Esophagus squamous epithelium (tissue), 4 donors: ENCODE results near the gene AFF3.

Experiments
- CTCF ChIP-seq, 6 experiments: fragments of 450-650 bp in 4 of 6; fragments of 200-600 bp in 2 of 6; sonication (generic) in 2 of 6; IDR thresholded peaks; one replicate each; pipeline ENCODE4 v1.5.1; 2016 to 2019; ENCODE audit warnings: antibody characterized with exemption in 6 of 6, mild to moderate bottlenecking in 4 of 6, moderate library complexity in 4 of 6
- POLR2A ChIP-seq, 4 donors: fragments of 450-650 bp; IDR thresholded peaks; one replicate each; pipeline ENCODE4 v1.6.1; 2017; ENCODE audit warnings: antibody characterized with exemption in 4 of 4, mild to moderate bottlenecking in 4 of 4, moderate library complexity in 3 of 4

GRCh38 chr2:99851811-99852210 is 290.6 kb downstream of the AFF3 start:
- TF ChIP-seq POLR2A (IDR thresholded peaks at IDR 0.05) (no peak), CTCF (IDR thresholded peaks at IDR 0.05) (no peak)
